Liver (tissue), 9 donors: ENCODE results near the gene MAMSTR. TPM values are rescaled to one million over a fixed set of nuclear protein-coding genes. Genes with fewer than 3 reads are reported as not detected.

ENCODE experiments used
- DNase-seq: peaks from one replicate; pipeline ENCODE4 v3.0.0-alpha.2; 2017; ENCODE audit warnings: low spot score
- H3K27ac ChIP-seq, 2 donors: one replicate each; pipeline ENCODE4 v1.7.0; 2013; ENCODE audit warnings: inconsistent platforms in 2 of 2, low read length in 2 of 2, control low read depth in 1 of 2, low read depth in 1 of 2, mild to moderate bottlenecking in 1 of 2
- H3K27me3 ChIP-seq, 4 donors: one replicate each; pipeline versions ENCODE4 v1.6.1 to v1.7.0; 2013; ENCODE audit warnings: low read length in 3 of 4, inconsistent platforms in 1 of 4, mild to moderate bottlenecking in 1 of 4, moderate library complexity in 1 of 4; ENCODE audit not compliant: control insufficient read depth in 4 of 4, insufficient read depth in 4 of 4
- H3K36me3 ChIP-seq, 4 donors: one replicate each; pipeline versions ENCODE4 v1.6.1 to v1.7.0; 2013; ENCODE audit warnings: low read length in 3 of 4, mild to moderate bottlenecking in 3 of 4, low read depth in 1 of 4, moderate library complexity in 1 of 4; ENCODE audit not compliant: control insufficient read depth in 4 of 4, insufficient read depth in 3 of 4
- H3K4me1 ChIP-seq, 4 donors: one replicate each; pipeline versions ENCODE4 v1.6.1 to v1.7.0; 2013; ENCODE audit warnings: low read length in 3 of 4, mild to moderate bottlenecking in 3 of 4, moderate library complexity in 1 of 4; ENCODE audit not compliant: control insufficient read depth in 4 of 4, insufficient read depth in 4 of 4
- H3K4me3 ChIP-seq, 3 donors: one replicate each; pipeline versions ENCODE4 v1.6.1 to v1.7.0; 2013; ENCODE audit warnings: low read length in 3 of 3, control low read depth in 1 of 3, low read depth in 1 of 3, mild to moderate bottlenecking in 1 of 3
- H3K9ac ChIP-seq, 2 donors: one replicate each; pipeline ENCODE4 v1.7.0; 2013; ENCODE audit warnings: low read length in 2 of 2, mild to moderate bottlenecking in 2 of 2, moderate library complexity in 2 of 2, control low read depth in 1 of 2, low read depth in 1 of 2
- H3K9me3 ChIP-seq, 4 donors: one replicate each; pipeline versions ENCODE4 v1.6.1 to v1.7.0; 2013; ENCODE audit warnings: low read length in 3 of 4; ENCODE audit not compliant: control insufficient read depth in 4 of 4
- ATF3 ChIP-seq: IDR thresholded peaks from 2 replicates; pipeline ENCODE4 v1.6.1; 2016; ENCODE audit warnings: antibody characterized with exemption
- CTCF ChIP-seq: fragments of 150-350 bp; IDR thresholded peaks from 2 replicates; pipeline ENCODE4 v1.5.1; 2017; ENCODE audit warnings: improper control_type of control experiment, low read depth, low read length; ENCODE audit not compliant: missing input control
- EGR1 ChIP-seq, 2 donors: IDR thresholded peaks; 2 replicates each; pipeline ENCODE4 v1.6.1; 2016 to 2018; ENCODE audit warnings: antibody characterized with exemption in 2 of 2, low read depth in 2 of 2
- FOXA1 ChIP-seq: IDR thresholded peaks from 2 replicates; pipeline ENCODE4 v1.6.1; 2016; ENCODE audit warnings: antibody characterized with exemption
- FOXA2 ChIP-seq: IDR thresholded peaks from 2 replicates; pipeline ENCODE4 v1.6.1; 2016; ENCODE audit warnings: antibody characterized with exemption
- GABPA ChIP-seq, 2 donors: IDR thresholded peaks in 1 of 2; conservative IDR thresholded peaks in 1 of 2; 2 replicates each; pipeline ENCODE4 v1.6.1; 2016; ENCODE audit warnings: antibody characterized with exemption in 2 of 2, mild to moderate bottlenecking in 1 of 2, moderate library complexity in 1 of 2
- HNF4A ChIP-seq, 2 donors: conservative IDR thresholded peaks; 2 replicates each; pipeline ENCODE4 v1.6.1; 2016; ENCODE audit warnings: antibody characterized with exemption in 2 of 2, mild to moderate bottlenecking in 2 of 2
- HNF4G ChIP-seq: IDR thresholded peaks from 2 replicates; pipeline ENCODE4 v1.6.1; 2016; ENCODE audit warnings: antibody characterized with exemption
- JUND ChIP-seq, 2 donors: IDR thresholded peaks; 2 replicates each; pipeline ENCODE4 v1.6.1; 2016; ENCODE audit warnings: antibody characterized with exemption in 2 of 2
- MAX ChIP-seq: IDR thresholded peaks from 2 replicates; pipeline ENCODE4 v1.6.1; 2016; ENCODE audit warnings: antibody characterized with exemption
- NR2F2 ChIP-seq: IDR thresholded peaks from 2 replicates; pipeline ENCODE4 v1.6.1; 2016; ENCODE audit warnings: antibody characterized with exemption
- RAD21 ChIP-seq, 2 donors: IDR thresholded peaks; 2 replicates each; pipeline ENCODE4 v1.6.1; 2016; ENCODE audit warnings: antibody characterized with exemption in 2 of 2, mild to moderate bottlenecking in 2 of 2
- REST ChIP-seq: IDR thresholded peaks from 2 replicates; pipeline ENCODE4 v1.6.1; 2016; ENCODE audit warnings: antibody characterized with exemption, mild to moderate bottlenecking
- RXRA ChIP-seq, 2 donors: IDR thresholded peaks; 2 replicates each; pipeline ENCODE4 v1.6.1; 2017 to 2018; ENCODE audit warnings: antibody characterized with exemption in 2 of 2, mild to moderate bottlenecking in 1 of 2
- SP1 ChIP-seq: IDR thresholded peaks from 2 replicates; pipeline ENCODE4 v1.6.1; 2018; ENCODE audit warnings: antibody characterized with exemption, mild to moderate bottlenecking
- TAF1 ChIP-seq: conservative IDR thresholded peaks from 2 replicates; pipeline ENCODE4 v1.6.1; 2016; ENCODE audit warnings: antibody characterized with exemption, mild to moderate bottlenecking
- YY1 ChIP-seq: IDR thresholded peaks from 2 replicates; pipeline ENCODE4 v1.6.1; 2016; ENCODE audit warnings: antibody characterized with exemption, mild to moderate bottlenecking
- ZBTB33 ChIP-seq: IDR thresholded peaks from 2 replicates; pipeline ENCODE4 v1.6.1; 2016; ENCODE audit warnings: antibody characterized with exemption
- WGBS: extraction: QIAGEN DNeasy Blood & Tissue Kit; methylation state at CpG from one replicate; pipeline ENCODE4 v1.1.7; 2013; 5-methylcytosine and 5-hydroxymethylcytosine counted together
- polyA plus RNA-seq, 2 donors: library from polyadenylated mRNA; stranded (reverse) in 1 of 2; unstranded in 1 of 2; fragments of 200-250 nt in 1 of 2; fragments of >200 nt in 1 of 2; fragmentation: Nextera tagmentation in 1 of 2; extraction: Ambion mirVana in 1 of 2; gene quantifications; one replicate each; pipeline versions ENCODE4 v1.2.1 to v1.2.3, GENCODE V29; 2013 to 2015
- total RNA-seq, 2 donors: library from RNA; depleted of rRNA; stranded (reverse); fragments of >200 nt; gene quantifications; one replicate each; pipeline ENCODE4 v1.2.3, GENCODE V29; 2014
- donor health status: healthy.
- donor health status: healthy.
- donor health status: healthy.
- donor health status: healthy.
- donor health status: healthy.

Gene MAMSTR
- total and polyA plus RNA-seq, 4 donors = 0.07 to 0.31 (median 0.09) TPM

GRCh38 chr19:48720613-48721296 lies 1.2 kb upstream of the MAMSTR start:
- H3K27me3 ChIP-seq = no peaks in the 10 kb centered on the region
- DNase-seq = peak; percentile 96
- H3K9ac ChIP-seq = no peak overlapping the region
- TF ChIP-seq FOXA1 (no peak), TAF1 (no peak), NR2F2 (no peak), CTCF (no peak), ATF3 (no peak), RAD21 (IDR thresholded peaks at IDR 0.05) (no peak), REST (no peak), HNF4A (conservative IDR thresholded peaks at IDR 0.05) (no peak), EGR1 (IDR thresholded peaks at IDR 0.05; ENCODE audit: low read depth in 2 of 2) (no peak), ZBTB33 (peak; percentile 54), YY1 (peak; percentile 68), HNF4G (no peak), FOXA2 (no peak), SP1 (peak; percentile 94), JUND (IDR thresholded peaks at IDR 0.05) (peak in 1 of 2 donors; percentile 24), RXRA (IDR thresholded peaks at IDR 0.05) (peak; percentile 15 to 31), GABPA (IDR thresholded peaks at IDR 0.05 in 1 of 2, conservative IDR thresholded peaks at IDR 0.05 in 1 of 2) (peak in 1 of 2 donors; percentile 50), MAX (no peak)
- H3K27ac ChIP-seq = peak overlapping the region; percentile 78 to 90
- no peaks in the 10 kb centered on the region for H3K36me3 ChIP-seq
- H3K4me1 ChIP-seq = peaks cover 0 to 10% (median 5%) of the 10 kb centered on the region in 4 donors
- no peaks in the 10 kb centered on the region for H3K9me3 ChIP-seq
- peak overlapping the region; percentile 43 to 80 (median 71) for H3K4me3 ChIP-seq
- 11% methylated on average over 42 of the region's 42 CpGs for WGBS
